Subcutaneous abdominal adipose tissue (tissue), 5 donors: ENCODE data around the gene COL8A1.
"Not testable (repeated sequence)": the region's sequence is repeated elsewhere in the genome, so short reads cannot be mapped to it uniquely, and the experiment has no call there.

Experiments
- H3K27ac ChIP-seq: one replicate; pipeline ENCODE4 v1.7.0; 2013; ENCODE audit warnings: low read depth, mild to moderate bottlenecking, inconsistent platforms, low read length, moderate library complexity
- H3K27me3 ChIP-seq, 5 donors: one replicate each; pipeline ENCODE4 v1.7.0; 2013; ENCODE audit warnings: low read length in 5 of 5, inconsistent platforms in 1 of 5; ENCODE audit not compliant: control insufficient read depth in 5 of 5, insufficient read depth in 4 of 5
- H3K36me3 ChIP-seq, 5 donors: one replicate each; pipeline ENCODE4 v1.7.0; 2013; ENCODE audit warnings: low read length in 5 of 5; ENCODE audit not compliant: control insufficient read depth in 5 of 5, insufficient read depth in 5 of 5
- H3K4me1 ChIP-seq, 5 donors: one replicate each; pipeline ENCODE4 v1.7.0; 2013; ENCODE audit warnings: low read length in 5 of 5, mild to moderate bottlenecking in 3 of 5, moderate library complexity in 1 of 5; ENCODE audit not compliant: control insufficient read depth in 5 of 5, insufficient read depth in 5 of 5
- H3K4me3 ChIP-seq, 5 donors: one replicate each; pipeline ENCODE4 v1.7.0; 2013; ENCODE audit warnings: low read length in 5 of 5, low read depth in 1 of 5
- H3K9ac ChIP-seq, 5 donors: one replicate each; pipeline ENCODE4 v1.7.0; 2013; ENCODE audit warnings: low read length in 5 of 5, mild to moderate bottlenecking in 4 of 5, moderate library complexity in 3 of 5
- H3K9me3 ChIP-seq, 5 donors: one replicate each; pipeline ENCODE4 v1.7.0; 2013; ENCODE audit warnings: low read length in 5 of 5; ENCODE audit not compliant: control insufficient read depth in 5 of 5
- donor health status: healthy.
- donor health status: healthy.
- donor health status: healthy.
- donor health status: healthy.
- donor health status: healthy.

COL8A1 gene

GRCh38 chr3:99638167-99638948, at the start of gene COL8A1:
Gene COL8A1 (plus strand): TSS chr3:99638594. CDS start chr3:99790683, 152,089 bp downstream.
- H3K27me3 ChIP-seq, result no peaks in the 10 kb centered on the region
- peaks cover 0 to 34% (median 32%) of the 10 kb centered on the region in 5 donors for H3K4me1 ChIP-seq
- peak within 1 kb of the TSS; percentile 88 for H3K27ac ChIP-seq
- H3K9me3 ChIP-seq, result no peaks in the 10 kb centered on the region
- no peaks in the 10 kb centered on the region for H3K36me3 ChIP-seq
- peak within 1 kb of the TSS; percentile 69 to 95 (median 71) for H3K4me3 ChIP-seq
- peak within 1 kb of the TSS; percentile 22 to 87 (median 79) for H3K9ac ChIP-seq

GRCh38 chr3:99589168-99589567, 49.2 kb upstream of the COL8A1 start:
- H3K9ac ChIP-seq, H3K9me3 ChIP-seq, H3K4me3 ChIP-seq, H3K27ac ChIP-seq, H3K4me1 ChIP-seq, H3K27me3 ChIP-seq, H3K36me3 ChIP-seq: not testable (repeated sequence)

- no peaks in the 10 kb centered on the region for H3K4me1 ChIP-seq
- H3K27me3 ChIP-seq, result no peaks in the 10 kb centered on the region
- no peaks in the 10 kb centered on the region for H3K36me3 ChIP-seq
- no peak overlapping the region for H3K4me3 ChIP-seq
- no peak overlapping the region for H3K9ac ChIP-seq
- no peak overlapping the region for H3K27ac ChIP-seq
- no peaks in the 10 kb centered on the region for H3K9me3 ChIP-seq
Measured at GRCh38 chr3:99599894-99600293, 38.5 kb upstream of the COL8A1 start.

DNA sequence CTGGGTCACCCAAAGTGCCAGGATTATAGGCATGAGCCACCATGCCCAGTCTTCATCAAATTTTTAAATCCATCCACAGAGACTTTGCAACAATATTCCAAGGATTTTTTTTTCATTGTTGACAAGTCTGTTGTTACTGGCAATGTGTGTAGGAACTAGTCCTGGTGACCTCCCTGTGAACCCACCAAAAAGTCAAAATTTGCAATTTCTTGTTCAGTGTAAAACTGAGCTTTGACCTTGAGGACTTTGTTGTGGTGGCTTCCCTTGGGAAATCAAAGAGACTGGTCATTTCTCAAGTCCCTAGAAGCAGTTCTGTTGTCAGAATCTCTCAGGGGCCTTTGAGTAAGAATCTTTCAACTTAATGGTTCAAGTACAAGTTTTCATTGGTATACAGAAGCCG, 36.9 kb upstream of the COL8A1 start:
- no peak overlapping the region for H3K4me3 ChIP-seq
- no peaks in the 10 kb centered on the region for H3K27me3 ChIP-seq
- no peak overlapping the region for H3K27ac ChIP-seq
- no peaks in the 10 kb centered on the region for H3K4me1 ChIP-seq
- H3K9me3 ChIP-seq, result no peaks in the 10 kb centered on the region
- no peaks in the 10 kb centered on the region for H3K36me3 ChIP-seq
- H3K9ac ChIP-seq, result no peak overlapping the region

DNA sequence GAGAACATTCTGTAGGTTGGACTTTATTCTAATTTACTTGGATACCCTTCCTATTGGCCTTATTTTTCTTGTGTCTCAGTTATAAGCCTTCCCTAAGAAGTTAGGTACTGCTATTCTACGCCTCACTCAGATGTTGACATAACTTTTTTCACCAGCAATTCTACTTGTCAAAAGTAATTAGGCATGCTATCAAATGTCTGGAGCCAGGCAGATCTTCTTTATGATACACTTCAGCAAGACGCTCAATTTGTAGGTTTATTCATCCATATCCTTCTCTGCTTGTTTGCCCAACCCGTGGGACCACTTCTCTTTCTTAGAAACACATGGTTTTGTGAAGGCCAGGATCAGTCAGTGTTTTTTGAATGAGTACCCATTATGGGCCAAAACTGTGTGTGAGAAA, 36.2 kb upstream of the COL8A1 start:
- Histone ChIP-seq H3K9ac (no peak overlapping the region), H3K27me3 (no peaks in the 10 kb centered on the region), H3K4me1 (no peaks in the 10 kb centered on the region), H3K4me3 (no peak overlapping the region), H3K9me3 (no peaks in the 10 kb centered on the region), H3K36me3 (no peaks in the 10 kb centered on the region), H3K27ac (no peak overlapping the region)

DNA sequence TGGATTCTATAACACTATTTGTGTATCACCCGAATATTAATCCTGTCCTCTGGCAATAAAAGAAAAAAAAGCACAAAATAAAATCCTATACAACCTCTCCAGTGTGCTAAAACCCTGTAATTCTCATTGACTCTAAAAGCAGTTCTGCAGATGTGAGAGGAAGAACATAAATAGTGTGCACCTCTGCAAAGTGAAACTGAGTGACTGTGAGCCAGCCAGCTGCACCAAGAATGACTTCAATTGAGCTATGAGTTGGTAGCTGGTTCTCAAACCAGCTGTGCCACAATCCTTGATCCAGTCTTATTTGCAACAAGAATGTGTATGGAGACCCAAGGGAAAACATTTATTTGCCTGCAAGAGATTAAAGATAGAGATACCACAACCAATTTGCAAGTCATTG, 31.2 kb upstream of the COL8A1 start:
- Histone ChIP-seq H3K27ac (no peak overlapping the region), H3K9me3 (no peaks in the 10 kb centered on the region), H3K27me3 (no peaks in the 10 kb centered on the region), H3K36me3 (no peaks in the 10 kb centered on the region), H3K4me3 (no peak overlapping the region), H3K9ac (no peak overlapping the region), H3K4me1 (no peaks in the 10 kb centered on the region)

DNA sequence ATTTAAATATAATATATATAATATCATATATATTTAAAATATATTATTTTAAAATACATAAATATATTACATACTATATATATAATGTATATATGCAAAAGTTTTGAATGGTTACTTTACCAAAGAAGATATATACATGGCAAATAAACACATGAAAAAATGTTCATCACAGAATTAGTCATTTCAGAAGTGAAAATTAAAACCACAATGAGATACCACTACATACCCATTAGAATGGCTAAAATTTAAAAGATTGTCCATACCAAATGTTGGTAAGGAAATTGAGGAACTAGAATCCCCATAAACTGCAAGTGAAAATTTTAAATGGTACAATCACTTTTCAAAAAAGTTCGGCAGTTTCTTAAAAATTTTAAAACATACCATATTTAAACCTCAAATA, 23.6 kb upstream of the COL8A1 start:
- H3K9me3 ChIP-seq, result peaks cover 0 to 3% (median 0%) of the 10 kb centered on the region in 5 donors
- no peak overlapping the region for H3K9ac ChIP-seq
- no peak overlapping the region for H3K27ac ChIP-seq
- no peaks in the 10 kb centered on the region for H3K4me1 ChIP-seq
- H3K4me3 ChIP-seq, result no peak overlapping the region
- H3K36me3 ChIP-seq, result no peaks in the 10 kb centered on the region
- H3K27me3 ChIP-seq, result no peaks in the 10 kb centered on the region

- Histone ChIP-seq H3K4me1 (peaks cover 0 to 5% (median 0%) of the 10 kb centered on the region in 5 donors), H3K4me3 (no peak overlapping the region)
Measured at GRCh38 chr3:99620077-99620767, 18.2 kb upstream of the COL8A1 start.

DNA sequence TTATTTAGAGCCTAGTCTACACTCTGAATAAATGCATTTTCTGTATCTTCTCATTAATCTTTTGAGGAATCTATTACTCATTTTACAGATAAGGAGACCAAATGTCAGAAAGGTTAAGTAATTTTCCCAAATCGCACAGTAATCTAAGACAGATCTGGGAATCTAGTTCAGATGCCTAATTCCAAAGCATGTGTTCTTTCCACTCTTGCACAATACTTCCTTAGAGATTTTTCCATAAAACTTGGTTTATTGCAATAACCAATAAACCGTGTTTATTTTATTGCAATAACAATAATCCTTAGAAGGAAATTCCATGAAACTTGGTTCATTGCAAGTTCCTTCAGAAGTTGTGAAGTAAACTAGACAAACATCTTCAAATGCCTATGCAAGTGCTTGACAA, 17.4 kb upstream of the COL8A1 start:
- H3K4me1 ChIP-seq, result peaks cover 0 to 8% (median 0%) of the 10 kb centered on the region in 5 donors
- no peak overlapping the region for H3K4me3 ChIP-seq
- H3K36me3 ChIP-seq, result no peaks in the 10 kb centered on the region
- no peak overlapping the region for H3K27ac ChIP-seq
- H3K9me3 ChIP-seq, result peaks cover 0 to under 1% (median 0%) of the 10 kb centered on the region in 5 donors
- no peak overlapping the region for H3K9ac ChIP-seq
- no peaks in the 10 kb centered on the region for H3K27me3 ChIP-seq

More at GRCh38 chr3:99620077-99620767, 18.2 kb upstream of the COL8A1 start:
- Histone ChIP-seq H3K9me3 (peaks cover 0 to 3% (median 0%) of the 10 kb centered on the region in 5 donors), H3K27ac (no peak overlapping the region), H3K27me3 (no peaks in the 10 kb centered on the region), H3K9ac (no peak overlapping the region), H3K36me3 (no peaks in the 10 kb centered on the region)

GRCh38 chr3:99624496-99625236, 13.7 kb upstream of the COL8A1 start:
- Histone ChIP-seq H3K27me3 (no peaks in the 10 kb centered on the region), H3K4me1 (peaks cover 0 to 8% (median 0%) of the 10 kb centered on the region in 5 donors), H3K27ac (no peak overlapping the region), H3K9me3 (no peaks in the 10 kb centered on the region), H3K4me3 (no peak overlapping the region), H3K9ac (no peak overlapping the region), H3K36me3 (no peaks in the 10 kb centered on the region)
